HG02884 (cell line): ENCODE measurements around the gene IQSEC3.

ENCODE experiments used
- ATAC-seq: cut with Tn5 transposase; IDR thresholded peaks from one replicate; pipeline ENCODE4 v1.9.1; 2021; ENCODE audit warnings: mild to moderate bottlenecking, moderate library complexity; ENCODE audit not compliant: unreplicated experiment

The IQSEC3 gene

GRCh38 chr12:227286-227915 is 160.8 kb downstream of the IQSEC3 start:
- ATAC-seq, result no peak
